OCI-LY1 (cell line): ENCODE data around the gene GPR158.

ENCODE experiments used
- H2AFZ ChIP-seq: fragments of 200-600 bp; sonication (generic), shearing (Covaris generic); 2 replicates; pipeline ENCODE4 v1.6.0; 2014; ENCODE audit warnings: antibody characterized with exemption, mild to moderate bottlenecking, low read length
- H3F3A ChIP-seq: fragments of 200-600 bp; sonication (generic), shearing (Covaris generic); 2 replicates; pipeline ENCODE4 v1.6.0; 2014; ENCODE audit warnings: mild to moderate bottlenecking, antibody characterized with exemption, low read length, moderate library complexity; ENCODE audit not compliant: insufficient read depth
- H3K27ac ChIP-seq: fragments of 200-600 bp; sonication (generic); 2 replicates; pipeline ENCODE4 v1.5.1; 2014; ENCODE audit warnings: low read length, mixed run types, mild to moderate bottlenecking, low read depth; ENCODE audit not compliant: poor library complexity, severe bottlenecking
- H3K27me3 ChIP-seq: fragments of 200-600 bp; sonication (generic); 2 replicates; pipeline ENCODE4 v1.6.0; 2014; ENCODE audit warnings: antibody characterized with exemption, mild to moderate bottlenecking, low read length, moderate library complexity; ENCODE audit not compliant: insufficient read depth
- H3K36me3 ChIP-seq: fragments of 200-600 bp; sonication (generic); 2 replicates; pipeline ENCODE4 v1.6.1; 2014; ENCODE audit warnings: mild to moderate bottlenecking, antibody characterized with exemption, low read length, moderate library complexity, mixed read lengths; ENCODE audit not compliant: insufficient read depth
- H3K4me1 ChIP-seq: fragments of 200-600 bp; sonication (generic); 2 replicates; pipeline ENCODE4 v1.5.1; 2014; ENCODE audit warnings: mild to moderate bottlenecking, low read length, moderate library complexity; ENCODE audit not compliant: insufficient read depth, severe bottlenecking
- H3K4me2 ChIP-seq: fragments of 200-600 bp; sonication (generic), shearing (Covaris generic); 2 replicates; pipeline ENCODE4 v1.6.1; 2014; ENCODE audit warnings: low read length
- H3K4me3 ChIP-seq: fragments of 200-600 bp; sonication (generic); 2 replicates; pipeline ENCODE4 v1.5.1; 2014; ENCODE audit warnings: low read length, low read depth, mild to moderate bottlenecking, mixed read lengths; ENCODE audit not compliant: poor library complexity, severe bottlenecking
- H3K79me2 ChIP-seq: fragments of 200-600 bp; shearing (Covaris generic); 2 replicates; pipeline ENCODE4 v1.6.1; 2016; ENCODE audit warnings: mixed run types, low read length, mixed read lengths; ENCODE audit not compliant: insufficient read depth
- H3K9ac ChIP-seq: fragments of 200-600 bp; sonication (generic), shearing (Covaris generic); 2 replicates; pipeline ENCODE4 v1.6.1; 2014; ENCODE audit warnings: mild to moderate bottlenecking, low read length, mixed read lengths
- H3K9me2 ChIP-seq: fragments of 200-600 bp; sonication (generic), shearing (Covaris generic); 2 replicates; pipeline ENCODE4 v1.6.1; 2014; ENCODE audit warnings: low read depth, mild to moderate bottlenecking, low read length, mixed read lengths
- H3K9me3 ChIP-seq: fragments of 200-600 bp; shearing (Covaris generic); 2 replicates; pipeline ENCODE4 v1.6.1; 2014; ENCODE audit warnings: low read length, mixed read lengths
- H4K20me1 ChIP-seq: fragments of 200-600 bp; sonication (generic), shearing (Covaris generic); 2 replicates; pipeline ENCODE4 v1.6.0; 2016; ENCODE audit warnings: mild to moderate bottlenecking, low read length; ENCODE audit not compliant: insufficient read depth
- EZH2 ChIP-seq: fragments of 200-600 bp; sonication (generic), shearing (Covaris generic); IDR thresholded peaks from 2 replicates; pipeline ENCODE4 v1.8.0; 2017; ENCODE audit warnings: borderline replicate concordance, mixed run types, mild to moderate bottlenecking, antibody characterized with exemption, low read length, moderate library complexity, mixed read lengths
- TF ChIP-seq, protein P1 (sequence below): fragments of 200-600 bp; sonication (generic), shearing (Covaris generic); IDR thresholded peaks from 2 replicates; pipeline ENCODE4 v1.5.1; 2017; ENCODE audit warnings: mild to moderate bottlenecking, antibody characterized with exemption, low read length, moderate library complexity, mixed read lengths

GPR158 gene

DNA sequence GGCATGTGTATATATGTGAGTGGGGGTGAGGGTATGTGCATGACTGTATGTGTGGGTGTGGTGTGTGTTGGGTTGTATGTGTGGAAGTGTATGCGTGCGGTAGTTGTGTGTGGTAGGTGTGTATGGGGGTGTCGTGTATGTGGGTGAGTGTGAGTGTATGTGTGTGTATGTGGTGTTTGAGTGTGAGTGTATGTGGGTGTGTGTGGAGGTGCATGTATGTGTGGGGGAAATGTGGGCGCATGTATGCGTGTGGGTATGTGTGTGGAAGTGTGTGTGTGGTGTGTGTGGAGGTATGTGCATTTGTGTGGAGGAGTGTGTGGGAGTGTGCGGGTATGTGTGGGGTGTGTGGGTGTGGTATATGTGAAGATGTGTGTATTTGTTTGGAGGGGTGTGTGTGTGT, 269.5 kb downstream of the GPR158 start:
- H3K79me2 ChIP-seq, result no peaks in the 10 kb centered on the region
- no peaks in the 10 kb centered on the region for H3F3A ChIP-seq
- no peak overlapping the region for H2AFZ ChIP-seq
- H3K27me3 ChIP-seq, result no peaks in the 10 kb centered on the region
- no peaks in the 10 kb centered on the region for H3K9me3 ChIP-seq
- no peak overlapping the region for H3K4me2 ChIP-seq
- H3K9me2 ChIP-seq, result no peaks in the 10 kb centered on the region
- TF ChIP-seq, protein P1, sequence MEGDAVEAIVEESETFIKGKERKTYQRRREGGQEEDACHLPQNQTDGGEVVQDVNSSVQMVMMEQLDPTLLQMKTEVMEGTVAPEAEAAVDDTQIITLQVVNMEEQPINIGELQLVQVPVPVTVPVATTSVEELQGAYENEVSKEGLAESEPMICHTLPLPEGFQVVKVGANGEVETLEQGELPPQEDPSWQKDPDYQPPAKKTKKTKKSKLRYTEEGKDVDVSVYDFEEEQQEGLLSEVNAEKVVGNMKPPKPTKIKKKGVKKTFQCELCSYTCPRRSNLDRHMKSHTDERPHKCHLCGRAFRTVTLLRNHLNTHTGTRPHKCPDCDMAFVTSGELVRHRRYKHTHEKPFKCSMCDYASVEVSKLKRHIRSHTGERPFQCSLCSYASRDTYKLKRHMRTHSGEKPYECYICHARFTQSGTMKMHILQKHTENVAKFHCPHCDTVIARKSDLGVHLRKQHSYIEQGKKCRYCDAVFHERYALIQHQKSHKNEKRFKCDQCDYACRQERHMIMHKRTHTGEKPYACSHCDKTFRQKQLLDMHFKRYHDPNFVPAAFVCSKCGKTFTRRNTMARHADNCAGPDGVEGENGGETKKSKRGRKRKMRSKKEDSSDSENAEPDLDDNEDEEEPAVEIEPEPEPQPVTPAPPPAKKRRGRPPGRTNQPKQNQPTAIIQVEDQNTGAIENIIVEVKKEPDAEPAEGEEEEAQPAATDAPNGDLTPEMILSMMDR, result no peak
- TF ChIP-seq EZH2, result no peak
- no peak overlapping the region for H3K9ac ChIP-seq
- no peak overlapping the region for H3K4me3 ChIP-seq
- H3K27ac ChIP-seq, result no peak overlapping the region
- no peaks in the 10 kb centered on the region for H4K20me1 ChIP-seq
- H3K36me3 ChIP-seq, result no peaks in the 10 kb centered on the region
- H3K4me1 ChIP-seq, result no peaks in the 10 kb centered on the region

DNA sequence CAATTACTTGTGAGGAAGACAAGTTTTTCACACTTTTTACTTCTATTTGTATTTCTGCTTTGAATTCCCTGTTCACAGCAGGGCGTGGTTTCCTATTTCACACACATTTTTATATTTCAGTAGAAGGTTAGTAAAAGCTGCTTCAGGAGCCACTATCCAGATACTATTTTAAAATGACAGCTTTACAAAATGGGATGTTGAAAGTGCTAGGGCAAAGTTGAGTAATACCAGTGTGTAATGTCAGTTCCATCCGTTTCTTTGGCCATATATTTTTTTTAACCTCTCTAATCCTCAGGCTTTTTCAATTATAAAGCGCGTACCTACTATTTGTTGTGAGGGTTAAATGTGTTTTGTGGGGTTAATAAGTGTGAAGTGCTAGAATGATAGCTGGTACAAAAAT, 276.6 kb downstream of the GPR158 start:
- H4K20me1 ChIP-seq, result no peaks in the 10 kb centered on the region
- H3K9ac ChIP-seq, result no peak overlapping the region
- no peak overlapping the region for H2AFZ ChIP-seq
- H3F3A ChIP-seq, result no peaks in the 10 kb centered on the region
- no peaks in the 10 kb centered on the region for H3K27me3 ChIP-seq
- H3K27ac ChIP-seq, result no peak overlapping the region
- no peaks in the 10 kb centered on the region for H3K79me2 ChIP-seq
- no peaks in the 10 kb centered on the region for H3K9me3 ChIP-seq
- H3K4me2 ChIP-seq, result no peak overlapping the region
- TF ChIP-seq, protein P1, result no peak
- no peak for TF ChIP-seq EZH2
- H3K36me3 ChIP-seq, result no peaks in the 10 kb centered on the region
- H3K9me2 ChIP-seq, result no peaks in the 10 kb centered on the region
- no peak overlapping the region for H3K4me3 ChIP-seq
- H3K4me1 ChIP-seq, result no peaks in the 10 kb centered on the region

DNA sequence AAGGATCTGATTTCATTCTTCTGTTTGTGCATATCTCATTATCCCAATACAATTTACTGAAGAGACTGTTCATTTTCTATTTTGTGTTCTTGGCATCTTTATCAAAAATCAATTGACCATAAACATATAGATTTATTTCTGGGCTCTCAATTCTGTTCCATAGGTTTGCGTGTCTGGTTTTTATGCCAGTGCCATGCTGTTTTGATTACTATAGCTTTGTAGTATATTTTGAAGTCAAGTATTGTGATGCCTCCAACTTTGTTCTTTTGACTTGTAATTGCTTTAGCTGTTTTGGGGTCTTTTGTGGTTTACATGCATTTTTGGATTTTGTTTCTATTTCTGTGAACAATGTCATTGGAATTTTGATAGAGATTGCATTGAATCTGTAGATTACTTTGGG, 278.8 kb downstream of the GPR158 start:
- no peaks in the 10 kb centered on the region for H3K4me1 ChIP-seq
- no peak overlapping the region for H3K4me3 ChIP-seq
- no peaks in the 10 kb centered on the region for H3K9me3 ChIP-seq
- no peaks in the 10 kb centered on the region for H3F3A ChIP-seq
- no peaks in the 10 kb centered on the region for H3K36me3 ChIP-seq
- no peaks in the 10 kb centered on the region for H4K20me1 ChIP-seq
- H3K27ac ChIP-seq, result no peak overlapping the region
- TF ChIP-seq, protein P1, result no peak
- no peak for TF ChIP-seq EZH2
- H3K79me2 ChIP-seq, result no peaks in the 10 kb centered on the region
- H3K9me2 ChIP-seq, result no peaks in the 10 kb centered on the region
- H2AFZ ChIP-seq, result no peak overlapping the region
- H3K27me3 ChIP-seq, result no peaks in the 10 kb centered on the region
- no peak overlapping the region for H3K4me2 ChIP-seq
- H3K9ac ChIP-seq, result no peak overlapping the region
